Measurements from ENCODE around the gene EDEM3. TPM values are rescaled to one million over a fixed set of nuclear protein-coding genes. Genes with fewer than 3 reads are reported as not detected.

EDEM3 gene
- total and polyA plus RNA-seq, 2 of the 8 experiments (the other 6 are each of a cell fraction or from before 2014, with no cell fraction given), result 1.6 to 14.0 TPM

GRCh38 chr1:184768467-184768866, 13.8 kb upstream of the EDEM3 start:
- no peak overlapping the region for H3K4me3 ChIP-seq (ENCODE audit: extremely low read depth in 1 of 4, insufficient read depth in 2 of 4, low read depth in 3 of 4, low read length in 4 of 4)
- H3K4ac ChIP-seq (replicated peaks; ENCODE audit: insufficient read length, low read depth, low read length), result no peak overlapping the region
- no peak overlapping the region for H2BK120ac ChIP-seq (replicated peaks; ENCODE audit: low read depth, low read length)
- no peaks in the 10 kb centered on the region for H3K79me2 ChIP-seq (ENCODE audit: control insufficient read depth in 1 of 2, insufficient read depth in 2 of 2, low read length in 2 of 2)
- no peak overlapping the region for H2AK5ac ChIP-seq (ENCODE audit: low read depth, low read length)
- no peak overlapping the region for H3K56ac ChIP-seq (replicated peaks; ENCODE audit: insufficient read length, low read depth, low read length)
- H3K4me1 ChIP-seq (replicated peaks in 1 of 4; ENCODE audit: control insufficient read depth in 3 of 4, insufficient read depth in 4 of 4, low read length in 3 of 4), result no peaks in the 10 kb centered on the region
- no peaks in the 10 kb centered on the region for H3K9me3 ChIP-seq (ENCODE audit: insufficient read depth in 2 of 2, low read depth in 1 of 2, low read length in 1 of 2)
- no peak overlapping the region for H3K27ac ChIP-seq (ENCODE audit: low read depth, low read length)
- H2BK5ac ChIP-seq (ENCODE audit: low read depth, low read length), result no peak overlapping the region
- H4K20me1 ChIP-seq (replicated peaks in 1 of 2; ENCODE audit: control insufficient read depth in 1 of 2, insufficient read depth in 2 of 2, low read length in 2 of 2), result no peaks in the 10 kb centered on the region
- no peak overlapping the region for H2BK20ac ChIP-seq (ENCODE audit: low read length)
- no peaks in the 10 kb centered on the region for H3K27me3 ChIP-seq (replicated peaks in 1 of 4; ENCODE audit: control insufficient read depth in 3 of 4, extremely low read depth in 1 of 4, insufficient read depth in 3 of 4, low read length in 3 of 4)
- no peak overlapping the region for H3K23ac ChIP-seq (ENCODE audit: insufficient read length)
- no peaks in the 10 kb centered on the region for H3K23me2 ChIP-seq (ENCODE audit: low read depth, low read length)
- no peak overlapping the region for H3K4me2 ChIP-seq (ENCODE audit: insufficient read depth in 1 of 2, low read depth in 2 of 2, low read length in 2 of 2)
- ChIA-PET POLR2A (ENCODE audit: partially characterized antibody) (no interaction called here), CTCF (ENCODE audit: partially characterized antibody) (no interaction called here)
- H2BK15ac ChIP-seq (ENCODE audit: low read length), result no peak overlapping the region
- no peaks in the 10 kb centered on the region for H3K36me3 ChIP-seq (ENCODE audit: control insufficient read depth in 2 of 4, insufficient read depth in 4 of 4, low read length in 3 of 4)
- no peak overlapping the region for H4K91ac ChIP-seq (replicated peaks; ENCODE audit: insufficient read length, low read length)
- no peak overlapping the region for H3K9ac ChIP-seq (replicated peaks in 1 of 4; ENCODE audit: extremely low read depth in 1 of 4, low read depth in 3 of 4, low read length in 3 of 4)
- H3K18ac ChIP-seq (ENCODE audit: extremely low read depth, low read length), result no peak overlapping the region
- no peak overlapping the region for H3K14ac ChIP-seq (ENCODE audit: insufficient read length)
- H2BK12ac ChIP-seq (ENCODE audit: low read depth, low read length), result no peak overlapping the region
- no peak for FAIRE-seq
- no peak overlapping the region for H4K8ac ChIP-seq (ENCODE audit: extremely low read depth, insufficient read depth, low read length)
- H2AFZ ChIP-seq (ENCODE audit: low read length), result no peak overlapping the region
- no peaks in the 10 kb centered on the region for H3K79me1 ChIP-seq (ENCODE audit: low read depth, low read length)
- H4K5ac ChIP-seq (ENCODE audit: insufficient read length, low read depth, low read length), result no peak overlapping the region
- WGBS, 2 experiments (ENCODE audit: extremely low coverage in 1 of 2, insufficient coverage in 1 of 2, insufficient read length in 1 of 2, insufficient replicate concordance in 2 of 2, low coverage in 1 of 2, low lambda C conversion rate in 2 of 2, missing lambda C conversion rate in 1 of 2), result 78% methylated on average over 2 of the region's 2 CpGs; no CpG with 5 or more reads in 1 of the 2 experiments
- DNase-seq (ENCODE audit: low read depth in 1 of 2, low spot score in 2 of 2), result no peak
- no peak for TF ChIP-seq BRCA1 (IDR thresholded peaks at IDR 0.05; ENCODE audit: low read depth, low read length)
- TF ChIP-seq CEBPB (IDR thresholded peaks at IDR 0.05; ENCODE audit: low read depth, low read length), result no peak
- no peak for TF ChIP-seq FOSL1 (IDR thresholded peaks at IDR 0.05; ENCODE audit: insufficient read depth, low read depth, low read length)
- no peak for TF ChIP-seq KDM4A (IDR thresholded peaks at IDR 0.05; ENCODE audit: low read depth, low read length, severe bottlenecking)
- TF ChIP-seq SRF (IDR thresholded peaks at IDR 0.05; ENCODE audit: low read depth, low read length), result no peak
- no peak for TF ChIP-seq RBBP5 (IDR thresholded peaks at IDR 0.05; ENCODE audit: borderline replicate concordance, low read depth, low read length)
- no peak for TF ChIP-seq SIRT6 (IDR thresholded peaks at IDR 0.05; ENCODE audit: low read length)
- TF ChIP-seq POU5F1 (IDR thresholded peaks at IDR 0.05; ENCODE audit: low read depth, low read length), result no peak
- no peak for TF ChIP-seq RNF2 (IDR thresholded peaks at IDR 0.05; ENCODE audit: borderline replicate concordance, low read depth, low read length, missing control alignments, poor library complexity, severe bottlenecking)

Measured in H1 (cell line).